Caco-2 (cell line): Measurements from ENCODE around the gene MATN4. TPM values are rescaled to one million over a fixed set of nuclear protein-coding genes. Genes with fewer than 3 reads are reported as not detected.

Source experiments
- BruUV-seq: library from RNA; stranded (reverse); fragments of 400-500 nt; replicated peaks from 2 replicates; lab custom pipeline; 2021; lab: Mats Ljungman, UMichigan
- CTCF ChIA-PET: fragments of 300-600 bp; sonication (Branson Sonifier 250); formaldehyde crosslinking; loops from one replicate; lab custom pipeline; 2022; ENCODE audit warnings: antibody characterized with exemption; lab: Charles Lee
- POLR2A ChIA-PET: fragments of 300-600 bp; sonication (Branson Sonifier 250); formaldehyde crosslinking; loops from one replicate; lab custom pipeline; 2022; ENCODE audit warnings: antibody characterized with exemption; lab: Charles Lee
- DNase-seq, 2 experiments: peaks; one replicate each; pipeline versions ENCODE4 v3.0.0 to v3.0.0-alpha.2; 2020 to 2022
- H3K27me3 ChIP-seq: replicated peaks from 2 replicates; pipeline ENCODE4 v1.6.0; 2011; ENCODE audit warnings: low read length; ENCODE audit not compliant: control insufficient read depth, insufficient read depth
- H3K36me3 ChIP-seq: 2 replicates; pipeline ENCODE4 v1.5.1; 2011; ENCODE audit warnings: low read length; ENCODE audit not compliant: control insufficient read depth, insufficient read depth
- H3K4me1 ChIP-seq: fragments of 250-450 bp; sonication (Bioruptor Pico); 2 replicates; pipeline ENCODE4 v1.5.1; 2020; ENCODE audit warnings: mild to moderate bottlenecking
- H3K4me3 ChIP-seq: 2 replicates; pipeline ENCODE4 v1.5.1; 2011; ENCODE audit warnings: low read depth, mild to moderate bottlenecking, control low read depth, low read length
- H3K9me3 ChIP-seq: fragments of 250-450 bp; sonication (Bioruptor Pico); 2 replicates; pipeline ENCODE4 v1.5.1; 2020; ENCODE audit warnings: mild to moderate bottlenecking, moderate library complexity
- H3K27ac Mint-ChIP-seq: one replicate; pipeline ENCODE4 v1.8.0; 2022; ENCODE audit warnings: mixed read lengths; ENCODE audit not compliant: unreplicated experiment
- H3K27me3 Mint-ChIP-seq: one replicate; pipeline ENCODE4 v1.8.0; 2022; ENCODE audit warnings: mixed read lengths; ENCODE audit not compliant: insufficient read depth, unreplicated experiment
- H3K36me3 Mint-ChIP-seq: one replicate; pipeline ENCODE4 v1.8.0; 2022; ENCODE audit warnings: mild to moderate bottlenecking, mixed read lengths; ENCODE audit not compliant: insufficient read depth, unreplicated experiment
- H3K4me1 Mint-ChIP-seq: one replicate; pipeline ENCODE4 v1.8.0; 2022; ENCODE audit warnings: low read depth, mixed read lengths; ENCODE audit not compliant: unreplicated experiment
- H3K4me3 Mint-ChIP-seq: one replicate; pipeline ENCODE4 v1.8.0; 2022; ENCODE audit warnings: mild to moderate bottlenecking, moderate library complexity, mixed read lengths; ENCODE audit not compliant: unreplicated experiment
- H3K9me3 Mint-ChIP-seq: one replicate; pipeline ENCODE4 v1.8.0; 2022; ENCODE audit warnings: mixed read lengths; ENCODE audit not compliant: unreplicated experiment
- CTCF ChIP-seq, 2 experiments: fragments of 200-600 bp in 1 of 2; IDR thresholded peaks; 1 replicate in 1 of 2; 2 replicates in 1 of 2; pipeline versions ENCODE4 v1.5.1 to v1.8.0; 2011 to 2022; ENCODE audit warnings: antibody characterized with exemption in 1 of 2, control low read depth in 1 of 2, inconsistent platforms in 1 of 2, low read depth in 1 of 2, low read length in 1 of 2, mild to moderate bottlenecking in 1 of 2, moderate library complexity in 1 of 2; ENCODE audit not compliant: insufficient read depth in 1 of 2, severe bottlenecking in 1 of 2, unreplicated experiment in 1 of 2
- intact Hi-C: fragments of 100-400 bp; cut with micrococcal nuclease; formaldehyde crosslinking; loops from one replicate; pipeline ENCODE4 v1.10.0; 2022; ENCODE audit not compliant: unreplicated experiment
- total RNA-seq: library from RNA; stranded (reverse); gene quantifications from 2 replicates; pipeline ENCODE4 v1.2.3, GENCODE V29; 2022

Gene MATN4
- total RNA-seq, 1 experiment from 2014 or later: not detected

GRCh38 chr20:45292343-45292742 is 15.8 kb downstream of the MATN4 start:
- intact Hi-C loops: loop anchor here (5.0 kb wide), 1 partner anchor 210 kb away; no protein-coding TSS in a partner anchor
- H3K36me3 ChIP-seq: no peaks in the 10 kb centered on the region
- H3K27me3 ChIP-seq: peaks cover 4% of the 10 kb centered on the region; the same call in 1 of the 2 replicates
- H3K4me1 ChIP-seq: no peaks in the 10 kb centered on the region
- H3K4me3 Mint-ChIP-seq: peak overlapping the region; percentile 72
- peaks cover 15% of the 10 kb centered on the region for H3K27me3 Mint-ChIP-seq
- BruUV-seq: no TSS peak
- DNase-seq: no peak
- no peak overlapping the region for H3K4me3 ChIP-seq
- H3K9me3 Mint-ChIP-seq: no peaks in the 10 kb centered on the region
- no peak for TF ChIP-seq CTCF (IDR thresholded peaks at IDR 0.05; ENCODE audit: insufficient read depth in 1 of 2, low read depth in 1 of 2, low read length in 1 of 2, severe bottlenecking in 1 of 2, unreplicated experiment in 1 of 2)
- no peaks in the 10 kb centered on the region for H3K4me1 Mint-ChIP-seq
- H3K36me3 Mint-ChIP-seq: no peaks in the 10 kb centered on the region
- POLR2A ChIA-PET: interaction anchor here (0.7 kb wide), 1 partner anchor 65 kb away, joined by 3 read pairs; no protein-coding TSS in a partner anchor
- CTCF ChIA-PET: interaction anchor here (0.7 to 7.4 kb wide), 14 partner anchors 11 to 696 kb away, joined by 3 to 67 read pairs (median 10); no protein-coding TSS in a partner anchor
- H3K9me3 ChIP-seq: peaks cover 15% of the 10 kb centered on the region
- no peak overlapping the region for H3K27ac Mint-ChIP-seq

- intact Hi-C loops: loop anchor here (1.0 to 5.0 kb wide), 6 partner anchors 55 to 280 kb away; no protein-coding TSS in a partner anchor
- no peaks in the 10 kb centered on the region for H3K36me3 ChIP-seq
- Mint-ChIP-seq H3K27me3 (peaks cover 19% of the 10 kb centered on the region), H3K36me3 (no peaks in the 10 kb centered on the region), H3K4me3 (no peak overlapping the region), H3K27ac (no peak overlapping the region), H3K9me3 (no peaks in the 10 kb centered on the region), H3K4me1 (no peaks in the 10 kb centered on the region)
- ChIA-PET POLR2A (no interaction called here), CTCF (interaction anchor here (0.6 to 7.4 kb wide), 19 partner anchors 12 to 644 kb away, joined by 3 to 67 read pairs (median 4); partner anchors contain the start of genes PI3, STK4 and SYS1)
- peaks cover 4% of the 10 kb centered on the region; the same call in 1 of the 2 replicates for H3K27me3 ChIP-seq
- H3K9me3 ChIP-seq: peaks cover 15% of the 10 kb centered on the region
- DNase-seq: no peak
- H3K4me3 ChIP-seq: no peak overlapping the region
- H3K4me1 ChIP-seq: no peaks in the 10 kb centered on the region
- no TSS peak for BruUV-seq
- no peak for TF ChIP-seq CTCF (IDR thresholded peaks at IDR 0.05; ENCODE audit: insufficient read depth in 1 of 2, low read depth in 1 of 2, low read length in 1 of 2, severe bottlenecking in 1 of 2, unreplicated experiment in 1 of 2)
These were observed 16.6 kb downstream of the MATN4 start for GRCh38 chr20:45291526-45291925.

GRCh38 chr20:45290677-45291355 is 17.3 kb downstream of the MATN4 start:
- no peaks in the 10 kb centered on the region for H3K4me1 Mint-ChIP-seq
- no peak overlapping the region for H3K4me3 ChIP-seq
- DNase-seq: peak; percentile 88 to 91
- peaks cover 15% of the 10 kb centered on the region for H3K9me3 ChIP-seq
- H3K27me3 ChIP-seq: peaks cover 4% of the 10 kb centered on the region; the same call in 1 of the 2 replicates
- intact Hi-C loops: loop anchor here (1.0 to 5.0 kb wide), 7 partner anchors 54 to 280 kb away; no protein-coding TSS in a partner anchor
- peaks cover 21% of the 10 kb centered on the region for H3K27me3 Mint-ChIP-seq
- no TSS peak for BruUV-seq
- no peak overlapping the region for H3K27ac Mint-ChIP-seq
- ChIA-PET CTCF (interaction anchor here (0.6 to 7.4 kb wide), 32 partner anchors 12 to 594 kb away, joined by 3 to 67 read pairs (median 4); partner anchors contain the start of genes KCNS1, PI3, STK4 and SYS1), POLR2A (no interaction called here)
- no peaks in the 10 kb centered on the region for H3K9me3 Mint-ChIP-seq
- no peaks in the 10 kb centered on the region for H3K36me3 ChIP-seq
- H3K4me3 Mint-ChIP-seq: no peak overlapping the region
- TF ChIP-seq CTCF (IDR thresholded peaks at IDR 0.05; ENCODE audit: insufficient read depth in 1 of 2, low read depth in 1 of 2, low read length in 1 of 2, severe bottlenecking in 1 of 2, unreplicated experiment in 1 of 2): peak; percentile 98 to 99
- no peaks in the 10 kb centered on the region for H3K36me3 Mint-ChIP-seq
- no peaks in the 10 kb centered on the region for H3K4me1 ChIP-seq
